ENCODE results near the gene MUC4.

Gene MUC4

DNA sequence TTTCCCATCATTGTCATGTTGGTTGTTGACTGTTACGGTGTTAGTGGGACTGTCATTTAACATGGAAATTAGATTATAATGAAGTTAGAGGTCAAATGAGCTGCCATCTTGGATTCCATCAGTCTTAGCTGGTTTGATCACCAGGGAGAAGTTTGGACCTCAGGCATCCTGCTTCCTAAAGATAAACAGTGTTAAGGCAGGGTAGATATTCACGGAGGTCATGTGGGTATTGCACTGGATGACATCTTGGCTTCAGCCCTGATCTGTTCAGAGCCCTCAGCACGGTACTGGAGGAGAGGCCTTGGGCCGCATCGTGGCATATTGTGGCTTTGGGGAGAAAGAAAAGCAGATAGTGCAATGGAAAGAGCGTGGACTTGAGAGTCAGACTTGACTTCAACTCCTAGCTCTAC is 102.0 kb downstream of the MUC4 start:
- TF ChIP-seq, protein P1, sequence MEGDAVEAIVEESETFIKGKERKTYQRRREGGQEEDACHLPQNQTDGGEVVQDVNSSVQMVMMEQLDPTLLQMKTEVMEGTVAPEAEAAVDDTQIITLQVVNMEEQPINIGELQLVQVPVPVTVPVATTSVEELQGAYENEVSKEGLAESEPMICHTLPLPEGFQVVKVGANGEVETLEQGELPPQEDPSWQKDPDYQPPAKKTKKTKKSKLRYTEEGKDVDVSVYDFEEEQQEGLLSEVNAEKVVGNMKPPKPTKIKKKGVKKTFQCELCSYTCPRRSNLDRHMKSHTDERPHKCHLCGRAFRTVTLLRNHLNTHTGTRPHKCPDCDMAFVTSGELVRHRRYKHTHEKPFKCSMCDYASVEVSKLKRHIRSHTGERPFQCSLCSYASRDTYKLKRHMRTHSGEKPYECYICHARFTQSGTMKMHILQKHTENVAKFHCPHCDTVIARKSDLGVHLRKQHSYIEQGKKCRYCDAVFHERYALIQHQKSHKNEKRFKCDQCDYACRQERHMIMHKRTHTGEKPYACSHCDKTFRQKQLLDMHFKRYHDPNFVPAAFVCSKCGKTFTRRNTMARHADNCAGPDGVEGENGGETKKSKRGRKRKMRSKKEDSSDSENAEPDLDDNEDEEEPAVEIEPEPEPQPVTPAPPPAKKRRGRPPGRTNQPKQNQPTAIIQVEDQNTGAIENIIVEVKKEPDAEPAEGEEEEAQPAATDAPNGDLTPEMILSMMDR (IDR thresholded peaks at IDR 0.05; ENCODE audit: low read depth, low read length): no peak

DNA sequence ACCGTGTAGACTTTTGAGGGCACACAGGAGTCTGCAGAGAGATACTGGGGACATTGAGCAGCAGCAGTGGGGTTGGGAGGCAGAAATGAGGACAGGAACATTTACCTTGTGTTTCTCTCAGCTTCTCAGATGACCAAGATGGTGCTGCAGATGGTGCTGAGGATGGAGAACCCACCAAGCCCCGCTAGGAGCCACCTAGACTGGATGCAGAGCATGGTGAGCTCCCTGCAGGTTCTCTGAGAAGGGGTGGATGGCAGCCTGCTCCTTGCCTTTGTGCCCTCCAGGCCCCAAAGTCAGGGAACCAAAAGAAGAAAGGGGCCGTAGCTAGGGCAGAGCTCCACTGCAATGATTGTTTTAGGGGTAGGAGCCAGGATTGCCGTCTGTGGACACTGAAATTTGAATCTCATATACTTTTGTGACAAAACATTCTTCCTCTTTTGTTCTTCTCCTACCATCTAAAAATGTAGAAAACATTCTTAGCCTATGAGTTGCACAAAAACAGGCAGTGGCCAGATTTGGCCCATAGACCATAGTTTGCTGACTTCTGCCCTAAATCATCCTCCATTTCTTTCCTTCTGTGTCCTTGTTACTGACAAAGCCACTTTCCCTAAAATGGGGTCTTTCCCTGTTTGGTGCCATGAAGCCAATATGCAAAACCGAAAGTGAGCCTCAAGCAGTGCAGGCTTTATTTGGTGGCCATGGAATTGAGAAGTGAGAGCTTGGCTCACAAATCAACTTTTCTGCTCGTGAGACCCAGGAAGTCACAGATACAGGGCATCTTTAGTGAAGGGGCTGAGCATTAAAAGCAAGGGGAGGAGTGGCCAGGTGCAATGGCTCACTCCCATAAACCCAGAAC is 102.9 kb downstream of the MUC4 start:
- TF ChIP-seq, protein P1 (IDR thresholded peaks at IDR 0.05; ENCODE audit: low read depth, low read length): no peak
- DNase-seq (ENCODE audit: low read depth in 2 of 2): no peak
- H3K4me3 ChIP-seq (replicated peaks in 1 of 2; ENCODE audit: low read depth in 2 of 2, low read length in 2 of 2): no peak overlapping the region

More for the DNA sequence above, 102.0 kb downstream of the MUC4 start:
- DNase-seq (ENCODE audit: low read depth in 2 of 2): no peak
- no peak overlapping the region for H3K4me3 ChIP-seq (replicated peaks in 1 of 2; ENCODE audit: low read depth in 2 of 2, low read length in 2 of 2)

DNA sequence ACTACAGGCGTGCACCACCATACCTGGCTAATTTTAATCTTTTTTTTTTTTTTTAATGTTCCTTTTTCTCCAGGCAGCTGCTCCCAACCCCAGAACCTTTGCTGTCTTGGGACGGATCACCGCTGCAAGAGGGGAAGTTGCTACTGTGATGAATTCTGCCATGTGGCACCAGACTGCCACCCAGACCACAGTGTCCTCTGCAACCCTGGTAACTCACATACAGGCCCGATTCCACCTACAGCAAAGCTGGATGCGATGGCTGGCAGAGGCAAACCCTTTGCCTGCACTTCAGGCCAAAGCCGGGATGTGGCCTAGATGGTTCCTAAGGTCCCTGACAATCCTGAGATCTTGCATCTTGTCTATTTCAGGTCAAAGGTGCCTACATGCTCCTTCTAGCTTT is 103.7 kb downstream of the MUC4 start:
- TF ChIP-seq, protein P1 (IDR thresholded peaks at IDR 0.05; ENCODE audit: low read depth, low read length): no peak
- no peak overlapping the region for H3K4me3 ChIP-seq (replicated peaks in 1 of 2; ENCODE audit: low read depth in 2 of 2, low read length in 2 of 2)
- DNase-seq (ENCODE audit: low read depth in 2 of 2): no peak

DNA sequence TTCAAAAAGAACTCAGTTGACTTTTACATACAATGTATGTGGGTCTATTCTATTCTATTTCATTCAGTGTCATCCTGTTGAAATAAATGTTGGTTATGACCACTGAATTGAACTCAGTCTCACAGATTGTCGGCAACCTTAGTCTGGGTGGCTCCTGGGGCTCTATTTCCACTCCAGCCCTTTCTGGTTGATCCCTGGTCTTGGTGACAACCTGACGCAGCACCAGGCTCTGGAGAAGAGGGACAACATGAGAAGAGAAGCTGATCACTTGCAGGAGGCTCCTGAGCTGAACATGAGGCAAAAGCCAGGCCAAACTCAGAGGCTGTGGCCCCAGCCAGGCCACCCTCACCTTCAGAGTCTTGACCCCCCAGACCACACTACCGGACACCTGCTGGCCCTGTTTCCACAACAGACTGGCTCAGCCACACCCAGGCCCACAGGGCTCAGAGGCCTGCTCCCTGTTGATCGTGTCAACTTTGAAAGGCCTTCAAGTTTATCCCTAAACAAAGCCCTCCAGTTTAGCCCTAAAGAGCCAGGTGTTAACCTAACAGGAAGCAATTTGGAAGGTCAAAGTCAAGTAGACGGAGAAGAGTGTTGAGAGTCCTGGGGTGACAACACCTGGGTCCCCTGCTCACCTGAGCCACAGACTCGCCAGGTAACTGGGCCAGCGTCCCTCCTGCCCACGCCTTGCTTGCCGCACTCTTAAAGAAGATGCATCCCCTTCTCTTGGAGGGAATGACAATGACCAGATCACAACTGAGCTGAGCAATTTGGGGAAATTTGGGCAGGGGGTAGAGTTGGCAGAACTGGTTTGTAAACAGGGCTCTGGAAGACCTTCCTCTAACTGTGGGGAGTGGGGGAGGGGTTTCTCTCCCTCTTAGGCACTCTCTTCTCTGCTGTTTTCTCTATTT is 106.4 kb downstream of the MUC4 start:
- H3K4me3 ChIP-seq (replicated peaks in 1 of 2; ENCODE audit: low read depth in 2 of 2, low read length in 2 of 2): no peak overlapping the region
- TF ChIP-seq, protein P1 (IDR thresholded peaks at IDR 0.05; ENCODE audit: low read depth, low read length): no peak
- DNase-seq (ENCODE audit: low read depth in 2 of 2): no peak

DNA sequence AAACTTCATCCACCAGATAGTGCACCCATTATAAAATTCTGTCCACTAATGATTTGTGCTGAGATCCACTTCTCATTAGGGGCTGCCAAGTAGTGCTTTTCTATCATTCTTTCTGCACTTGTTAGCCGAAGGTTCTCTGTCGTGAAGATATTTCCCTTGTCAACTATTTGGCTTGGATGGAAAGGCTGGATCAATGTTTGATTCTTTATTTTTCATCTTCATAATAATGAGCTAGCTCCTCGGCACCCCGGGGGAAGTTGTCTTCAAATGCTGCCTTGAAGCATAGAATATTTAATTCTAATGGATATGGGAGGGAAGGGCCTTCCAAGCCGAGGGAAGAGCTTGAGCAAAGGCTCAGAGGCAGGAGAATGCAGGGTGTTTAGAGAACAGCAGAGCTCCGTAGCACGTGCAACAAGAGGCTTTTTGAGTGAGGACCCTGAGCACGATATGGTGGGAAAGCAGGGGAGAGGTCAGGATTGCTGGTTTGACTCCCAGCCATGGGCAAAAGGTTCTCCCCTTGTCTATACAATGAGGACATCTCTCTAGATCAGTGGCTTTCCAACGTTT is 107.2 kb downstream of the MUC4 start:
- no peak overlapping the region for H3K4me3 ChIP-seq (replicated peaks in 1 of 2; ENCODE audit: low read depth in 2 of 2, low read length in 2 of 2)
- DNase-seq (ENCODE audit: low read depth in 2 of 2): no peak
- TF ChIP-seq, protein P1 (IDR thresholded peaks at IDR 0.05; ENCODE audit: low read depth, low read length): no peak

DNA sequence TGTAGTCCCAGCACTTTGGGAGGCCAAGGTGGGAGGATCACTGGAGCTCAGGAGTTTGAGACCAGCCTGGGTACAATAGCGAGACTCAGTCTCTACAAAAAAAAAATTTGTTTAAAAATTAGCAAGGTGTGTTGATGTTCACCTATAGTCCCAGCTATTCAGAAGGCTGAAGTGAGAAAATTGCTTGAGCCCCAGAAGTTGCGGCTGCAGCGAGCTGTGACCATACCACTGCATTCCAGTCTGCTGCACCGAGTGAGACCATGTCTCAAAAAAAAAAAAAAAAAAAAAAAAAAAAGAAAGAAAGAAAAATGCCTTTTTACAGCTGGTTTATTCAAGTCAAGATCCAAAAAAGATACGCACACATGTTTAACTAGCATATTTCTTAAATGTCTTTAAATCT is 108.0 kb downstream of the MUC4 start:
- TF ChIP-seq, protein P1 (IDR thresholded peaks at IDR 0.05; ENCODE audit: low read depth, low read length): no peak
- no peak overlapping the region for H3K4me3 ChIP-seq (replicated peaks in 1 of 2; ENCODE audit: low read depth in 2 of 2, low read length in 2 of 2)
- no peak for DNase-seq (ENCODE audit: low read depth in 2 of 2)
